A673 (cell line): ENCODE measurements around the gene ITM2C. TPM values are rescaled to one million over a fixed set of nuclear protein-coding genes. Genes with fewer than 3 reads are reported as not detected.

Experiments
- BruUV-seq: library from RNA; stranded (reverse); fragments of 400-500 nt; replicated peaks from 2 replicates; lab custom pipeline; 2021; lab: Mats Ljungman, UMichigan
- CTCF ChIA-PET: fragments of 300-600 bp; sonication (Branson Sonifier 250); formaldehyde crosslinking; loops from one replicate; lab custom pipeline; 2022; ENCODE audit warnings: antibody characterized with exemption; lab: Charles Lee
- POLR2A ChIA-PET: fragments of 300-600 bp; sonication (Branson Sonifier 250); formaldehyde crosslinking; loops from one replicate; lab custom pipeline; 2022; ENCODE audit warnings: antibody characterized with exemption; ENCODE audit not compliant: low non-redundant PET; lab: Charles Lee
- DNase-seq: peaks from one replicate; pipeline ENCODE4 v3.0.0-alpha.2; 2015; ENCODE audit warnings: low spot score
- H3K27ac ChIP-seq: fragments of 200-600 bp; sonication (generic); 2 replicates; pipeline ENCODE4 v1.5.1; 2016; ENCODE audit warnings: mixed run types, low read depth, mild to moderate bottlenecking, mixed read lengths, antibody characterized with exemption, low read length; ENCODE audit not compliant: poor library complexity, severe bottlenecking
- H3K27me3 ChIP-seq: fragments of 200-600 bp; sonication (generic); replicated peaks from 2 replicates; pipeline ENCODE4 v1.6.1; 2017; ENCODE audit warnings: mixed run types, low read depth, mild to moderate bottlenecking, mixed read lengths, antibody characterized with exemption, low read length; ENCODE audit not compliant: insufficient read depth, poor library complexity
- H3K36me3 ChIP-seq: fragments of 200-600 bp; sonication (generic); 2 replicates; pipeline ENCODE4 v1.6.1; 2016; ENCODE audit warnings: mixed run types, mild to moderate bottlenecking, mixed read lengths, antibody characterized with exemption, low read length; ENCODE audit not compliant: insufficient read depth, poor library complexity, severe bottlenecking
- H3K4me1 ChIP-seq: fragments of 200-600 bp; sonication (generic); 2 replicates; pipeline ENCODE4 v1.6.1; 2017; ENCODE audit warnings: mixed run types, mild to moderate bottlenecking, mixed read lengths, antibody characterized with exemption, low read length; ENCODE audit not compliant: insufficient read depth, poor library complexity, severe bottlenecking
- H3K4me3 ChIP-seq: fragments of 200-600 bp; sonication (generic); 2 replicates; pipeline ENCODE4 v1.5.1; 2016; ENCODE audit warnings: low read depth, mixed run types, mild to moderate bottlenecking, mixed read lengths, low read length; ENCODE audit not compliant: poor library complexity, severe bottlenecking
- H3K9me3 ChIP-seq: fragments of 200-600 bp; sonication (generic); 2 replicates; pipeline ENCODE4 v1.6.1; 2016; ENCODE audit warnings: mixed run types, low read depth, mild to moderate bottlenecking, mixed read lengths, antibody characterized with exemption, low read length; ENCODE audit not compliant: poor library complexity, severe bottlenecking
- CTCF ChIP-seq: fragments of 300-800, 200-600 bp; sonication (generic); conservative IDR thresholded peaks from 2 replicates; pipeline ENCODE4 v1.5.1; 2017; ENCODE audit warnings: low read depth, mild to moderate bottlenecking, antibody characterized with exemption, low read length, moderate library complexity, mixed read lengths
- EZH2 ChIP-seq: fragments of 200-600 bp; sonication (generic); IDR thresholded peaks from 2 replicates; pipeline ENCODE4 v1.6.1; 2017; ENCODE audit warnings: borderline replicate concordance, low read depth, mild to moderate bottlenecking, mixed read lengths, antibody characterized with exemption, low read length; ENCODE audit not compliant: poor library complexity, severe bottlenecking
- intact Hi-C: fragments of 100-400 bp; cut with micrococcal nuclease; formaldehyde crosslinking; loops from one replicate; pipeline ENCODE4 v1.10.0; 2022; ENCODE audit not compliant: unreplicated experiment
- total RNA-seq: library from RNA; stranded (reverse); gene quantifications from 2 replicates; pipeline ENCODE4 v1.2.3, GENCODE V29; 2021

The ITM2C gene
- total RNA-seq, 1 experiment from 2014 or later: 283 TPM

- no TSS peak for BruUV-seq
- peak; percentile 57 for DNase-seq
- POLR2A ChIA-PET: interaction anchor here (0.6 kb wide), 1 partner anchor 193 kb away, joined by 5 read pairs; no protein-coding TSS in a partner anchor
Observed at GRCh38 chr2:230865307-230865765, 594 bp downstream of the ITM2C start.

DNA sequence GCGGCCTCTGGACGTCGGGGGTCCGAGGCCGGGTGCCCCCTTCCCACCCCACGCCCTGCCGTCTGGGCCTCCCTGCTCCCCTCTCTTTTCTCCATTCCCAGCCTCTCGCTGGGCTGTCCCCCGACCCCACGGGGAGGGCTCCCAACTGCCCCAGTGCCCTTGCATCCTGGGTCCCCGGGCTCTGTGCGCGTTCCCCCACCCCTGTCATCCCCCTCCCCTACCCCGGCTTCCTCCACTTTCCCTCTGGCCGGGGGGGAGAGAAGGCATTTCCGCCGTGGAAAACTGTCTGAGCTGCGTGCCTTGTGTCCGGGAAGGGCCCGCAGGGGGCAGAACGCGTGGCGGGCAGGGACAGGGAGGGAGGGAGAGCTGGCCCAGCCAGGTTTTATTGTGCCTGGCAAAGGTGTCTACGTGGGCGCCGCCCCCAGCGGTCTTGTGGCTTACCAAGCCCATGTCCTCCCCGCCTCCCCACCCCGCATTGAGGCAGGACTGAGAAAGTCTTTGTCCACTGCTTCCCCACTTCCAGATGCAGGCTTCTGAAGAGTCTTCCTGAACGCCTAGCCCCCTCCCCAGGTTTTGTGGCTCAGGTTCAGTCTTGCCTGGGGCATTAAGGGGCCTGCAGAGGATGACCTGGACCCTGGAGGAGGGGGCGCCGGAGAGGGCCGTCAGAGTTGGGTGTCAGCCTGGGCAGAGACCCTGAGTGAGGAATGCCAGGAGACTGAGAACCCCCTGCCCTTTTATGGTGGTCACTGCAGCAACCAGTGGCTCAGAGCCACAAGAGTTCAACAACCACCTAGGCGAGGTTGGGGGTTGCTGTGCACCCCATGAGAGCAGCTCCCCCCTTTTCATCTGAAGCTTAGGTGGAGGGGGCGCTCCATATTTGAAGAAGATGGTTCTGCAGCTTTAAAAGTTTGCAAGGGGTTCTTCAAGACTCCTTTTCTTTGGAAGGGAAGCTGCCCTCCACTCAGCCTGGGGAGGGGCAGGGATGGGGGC is 1.3 kb downstream of the ITM2C start:
- peak overlapping the region; percentile 99 for H3K4me3 ChIP-seq
- no TSS peak for BruUV-seq
- H3K4me1 ChIP-seq: peaks cover 57% of the 10 kb centered on the region
- H3K27ac ChIP-seq: peak overlapping the region; percentile 88
- DNase-seq: peak; percentile 65
- CTCF ChIA-PET: interaction anchor here (1.1 to 1.8 kb wide), 2 partner anchors 42 to 187 kb away, joined by 5 to 6 read pairs; no protein-coding TSS in a partner anchor
- H3K9me3 ChIP-seq: no peaks in the 10 kb centered on the region
- intact Hi-C loops: no loop called here
- POLR2A ChIA-PET: interaction anchor here (0.6 kb wide), 1 partner anchor 85 kb away, joined by 3 read pairs; no protein-coding TSS in a partner anchor
- no peaks in the 10 kb centered on the region for H3K36me3 ChIP-seq
- no peaks in the 10 kb centered on the region for H3K27me3 ChIP-seq
- no peak for TF ChIP-seq EZH2
- no peak for TF ChIP-seq CTCF

More at GRCh38 chr2:230865307-230865765, 594 bp downstream of the ITM2C start:
- H3K4me3 ChIP-seq: peak overlapping the region; percentile 99
- no peaks in the 10 kb centered on the region for H3K9me3 ChIP-seq
- TF ChIP-seq CTCF (no peak), EZH2 (no peak)
- H3K4me1 ChIP-seq: peaks cover 50% of the 10 kb centered on the region
- no peaks in the 10 kb centered on the region for H3K36me3 ChIP-seq
- CTCF ChIA-PET: interaction anchor here (0.6 to 1.0 kb wide), 3 partner anchors 41 to 122 kb away, joined by 3 to 5 read pairs (median 4); no protein-coding TSS in a partner anchor
- no peaks in the 10 kb centered on the region for H3K27me3 ChIP-seq
- peak overlapping the region; percentile 88 for H3K27ac ChIP-seq
- intact Hi-C loops: no loop called here

- POLR2A ChIA-PET: no interaction called here
Observed at GRCh38 chr2:230866756-230867523, 2.2 kb downstream of the ITM2C start.

More at GRCh38 chr2:230866756-230867523, 2.2 kb downstream of the ITM2C start:
- H3K27me3 ChIP-seq: no peaks in the 10 kb centered on the region
- no peaks in the 10 kb centered on the region for H3K9me3 ChIP-seq
- peak overlapping the region; percentile 88 for H3K27ac ChIP-seq
- TF ChIP-seq EZH2 (no peak), CTCF (0 out of 2 replicates have a peak, but pooled peaks have one; percentile 9)
- no peaks in the 10 kb centered on the region for H3K36me3 ChIP-seq
- no TSS peak for BruUV-seq
- peak; percentile 94 for DNase-seq
- CTCF ChIA-PET: interaction anchor here (0.7 to 1.8 kb wide), 3 partner anchors 19 to 186 kb away, joined by 3 to 6 read pairs (median 5); no protein-coding TSS in a partner anchor
- H3K4me1 ChIP-seq: peaks cover 61% of the 10 kb centered on the region
- H3K4me3 ChIP-seq: peak overlapping the region; percentile 99
- intact Hi-C loops: no loop called here
